GM12892 (cell line): Measurements from ENCODE around the gene WFDC9.

Experiments
- POLR2A ChIP-seq: IDR thresholded peaks from 2 replicates; pipeline ENCODE4 v1.6.1; 2011; ENCODE audit warnings: low read depth, low read length, control low read depth
- POLR2AphosphoS5 ChIP-seq: IDR thresholded peaks from 2 replicates; pipeline ENCODE4 v1.6.1; 2011; ENCODE audit warnings: low read depth, low read length, control low read depth

DNA sequence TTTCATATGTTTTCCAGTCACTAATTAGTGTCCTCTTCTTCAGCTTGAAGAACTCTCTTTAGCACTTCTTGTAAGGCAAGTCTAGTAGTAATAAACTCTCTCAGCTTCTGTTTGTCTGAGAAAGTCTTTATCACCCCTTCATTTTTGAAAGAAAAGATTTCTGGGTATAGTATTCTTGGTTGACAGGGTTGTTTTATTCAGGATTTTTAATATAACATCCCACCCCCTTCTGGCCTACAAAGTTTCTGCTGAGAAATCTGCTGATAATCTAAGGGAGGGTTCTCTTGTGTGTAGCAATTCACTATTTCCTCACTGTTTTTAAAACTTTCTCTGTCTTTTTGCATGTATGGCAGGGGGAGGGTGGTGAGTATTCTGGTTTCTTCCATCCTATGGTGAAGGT lies 48.6 kb upstream of the WFDC9 start:
- TF ChIP-seq POLR2A = no peak
- TF ChIP-seq POLR2AphosphoS5 = no peak
